Amniotic stem cell (primary cell): Measurements from ENCODE around the gene OR6A2.

Experiments
- DNase-seq: peaks from one replicate; lab custom pipeline; 2025; lab: John Stamatoyannopoulos, UW

The OR6A2 gene

DNA sequence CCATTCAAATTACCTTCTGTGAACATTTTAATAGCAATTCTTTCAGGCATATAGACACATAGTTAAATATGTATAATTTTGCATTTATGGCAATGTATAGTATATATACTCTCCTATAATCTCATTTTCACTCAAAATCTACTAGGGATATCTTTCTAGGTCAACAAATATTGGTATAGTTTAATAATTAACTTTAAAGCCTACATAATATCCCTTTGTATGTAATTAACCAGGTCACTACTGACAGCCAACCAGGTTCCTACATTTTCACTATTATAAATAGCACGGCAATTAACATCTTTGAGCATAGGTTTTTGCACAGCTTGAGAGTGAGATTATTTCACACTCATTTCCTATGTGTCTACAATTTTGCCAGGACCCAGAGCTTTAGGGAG is 43.5 kb downstream of the OR6A2 start:
- DNase-seq: no peak

- DNase-seq: no peak
Measured at GRCh38 chr11:6755303-6755952, 44.1 kb downstream of the OR6A2 start.

DNA sequence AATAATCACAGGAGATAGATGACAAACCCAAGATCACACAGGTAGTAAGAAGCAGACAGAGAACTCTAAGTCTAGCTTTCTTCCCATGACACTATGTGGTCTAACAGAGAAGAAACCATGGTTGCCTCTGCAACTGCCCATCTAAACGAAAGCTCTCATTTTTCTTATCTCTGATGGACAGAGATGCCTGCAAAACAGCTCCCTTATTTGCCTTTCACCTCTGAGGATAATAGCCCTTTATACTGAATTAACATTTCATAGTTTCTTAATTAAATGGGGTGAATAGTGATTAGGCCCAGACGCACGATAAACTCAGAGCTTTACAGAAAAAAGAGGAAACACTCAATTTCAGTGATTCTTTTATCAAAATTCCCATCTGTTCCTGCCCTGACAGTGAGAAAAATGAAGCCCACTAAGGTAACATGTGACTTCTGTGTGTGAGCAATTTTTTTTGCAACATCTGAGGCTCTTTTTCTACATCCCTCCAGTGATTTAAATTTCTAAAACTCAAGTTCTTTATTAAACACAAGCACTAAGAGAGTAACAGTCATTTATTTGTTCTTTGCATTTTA is 52.3 kb downstream of the OR6A2 start:
- DNase-seq: no peak

GRCh38 chr11:6746626-6747025 is 52.9 kb downstream of the OR6A2 start:
- no peak for DNase-seq

DNA sequence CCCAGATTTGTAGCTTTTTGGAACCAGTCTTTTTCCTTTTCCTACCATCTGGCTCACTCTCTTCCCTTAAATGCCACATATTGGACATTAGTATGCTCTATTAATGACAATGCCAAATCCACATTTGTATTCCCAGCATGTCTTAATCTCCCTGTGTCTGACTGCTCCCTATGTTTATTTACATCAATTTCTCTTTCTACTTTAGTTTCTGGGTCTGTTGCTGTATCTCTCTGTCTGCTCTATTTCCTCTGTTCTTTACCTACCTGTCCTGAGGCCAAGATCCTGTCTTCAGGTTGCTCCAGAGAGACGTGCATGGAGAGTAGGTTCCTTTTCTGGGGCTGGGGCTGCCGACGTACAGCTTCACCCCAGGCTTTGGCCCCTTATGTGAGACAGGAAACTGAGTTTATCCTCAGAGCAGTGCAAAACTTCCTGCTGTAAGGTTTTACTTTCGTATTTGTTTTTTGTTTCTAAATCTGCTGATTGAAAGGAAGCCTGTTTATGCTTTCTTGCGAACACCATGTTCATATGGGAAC is 53.3 kb downstream of the OR6A2 start:
- no peak for DNase-seq

DNA sequence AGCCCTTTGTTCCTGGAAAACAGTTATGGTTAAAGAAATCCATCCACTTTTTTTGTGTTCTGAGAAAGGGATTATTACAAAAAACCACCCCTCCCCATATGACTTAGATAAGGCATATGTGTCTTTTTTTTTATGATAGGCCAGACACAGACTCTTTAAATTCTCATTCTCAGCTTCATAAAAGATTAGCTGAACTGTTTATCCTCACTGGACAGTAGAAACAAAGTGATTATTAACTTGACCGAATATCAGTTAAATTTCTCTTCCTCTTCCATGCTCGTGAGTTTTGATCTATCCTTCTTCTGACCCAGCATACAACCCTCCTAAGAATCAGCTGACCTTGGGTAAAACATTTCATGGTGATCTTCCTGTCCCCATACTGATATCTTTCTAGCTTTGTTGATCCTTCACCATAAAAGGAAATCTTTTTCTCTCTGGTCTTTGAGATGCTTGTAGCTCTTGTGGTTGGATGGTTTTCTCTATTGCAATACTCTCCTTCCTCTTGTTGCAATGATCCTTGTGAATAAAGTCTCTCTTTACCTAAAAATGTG is 53.9 kb downstream of the OR6A2 start:
- DNase-seq: no peak

GRCh38 chr11:6745018-6745417 is 54.5 kb downstream of the OR6A2 start:
- DNase-seq: no peak

GRCh38 chr11:6742260-6742659 is 57.2 kb downstream of the OR6A2 start:
- DNase-seq: no peak
